Lower lobe of right lung (tissue), 2 donors: ENCODE results near the gene CAV3. TPM values are rescaled to one million over a fixed set of nuclear protein-coding genes. Genes with fewer than 3 reads are reported as not detected.

Experiments
- ATAC-seq, 2 donors: fragments of 200-7000 bp; cut with Tn5 transposase; one replicate each; pipeline ENCODE4 v1.9.1; 2020 to 2022; ENCODE audit warnings: mild to moderate bottlenecking in 2 of 2, moderate library complexity in 2 of 2
- DNase-seq: peaks from one replicate; pipeline ENCODE4 v3.0.0-alpha.2; 2020
- H3K27ac ChIP-seq: fragments of 200-600 bp; one replicate; pipeline ENCODE4 v1.8.0; 2022
- H3K27me3 ChIP-seq: fragments of 200-600 bp; one replicate; pipeline ENCODE4 v1.8.0; 2022; ENCODE audit warnings: low read depth
- H3K36me3 ChIP-seq: fragments of 200-600 bp; one replicate; pipeline ENCODE4 v1.8.0; 2022; ENCODE audit warnings: mild to moderate bottlenecking
- H3K4me1 ChIP-seq: fragments of 200-600 bp; one replicate; pipeline ENCODE4 v1.8.0; 2022
- H3K4me3 ChIP-seq: fragments of 200-600 bp; one replicate; pipeline ENCODE4 v1.8.0; 2022; ENCODE audit warnings: mild to moderate bottlenecking
- H3K9me3 ChIP-seq: fragments of 200-600 bp; one replicate; pipeline ENCODE4 v1.8.0; 2022
- intact Hi-C: fragments of 100-400 bp; cut with DNase I; formaldehyde crosslinking; loops from one replicate; pipeline ENCODE4 v1.11.0; 2022
- total RNA-seq: library from RNA; stranded (reverse); fragmentation: NEBNext Ultra II Directional; extraction: Animal tissue kit (Norgen Biotek cat#: 25700); gene quantifications from one replicate; pipeline ENCODE4 v1.2.1, GENCODE V29; 2021
- TF ChIP-seq, protein P1 (sequence below): fragments of 200-600 bp; IDR thresholded peaks from one replicate; pipeline ENCODE4 v1.8.0; 2022; ENCODE audit warnings: antibody characterized with exemption, mild to moderate bottlenecking
- donor health status: DM: no; HTN: yes; CAD: no; lungs with severe emphysema.

The CAV3 gene
- total RNA-seq, 1 donor from 2014 or later = not detected

DNA sequence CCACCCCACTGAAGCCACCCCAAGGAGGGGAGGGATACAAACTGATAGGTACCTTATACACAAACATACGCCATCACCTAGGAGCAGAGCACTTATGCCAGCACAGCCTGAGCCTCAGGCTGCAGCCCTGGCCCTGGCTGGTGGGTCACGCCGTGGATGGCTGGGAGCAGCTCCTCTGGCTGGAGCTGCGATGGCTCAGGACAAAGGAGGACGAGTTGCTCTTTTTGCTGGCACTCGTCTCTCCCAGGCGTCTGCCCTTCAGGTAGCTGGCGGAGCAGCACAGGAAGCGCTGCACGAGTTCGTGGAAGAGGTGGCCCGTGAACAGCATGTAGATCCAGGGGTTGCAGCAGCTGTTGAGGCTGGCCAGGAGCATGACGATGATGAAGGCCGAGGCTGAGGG, 19.2 kb downstream of the CAV3 start:
- no peak overlapping the region for H3K4me3 ChIP-seq
- H3K4me1 ChIP-seq = no peaks in the 10 kb centered on the region
- intact Hi-C loops = no loop called here
- DNase-seq = no peak
- ATAC-seq = no peak
- no peak overlapping the region for H3K27ac ChIP-seq
- TF ChIP-seq, protein P1, sequence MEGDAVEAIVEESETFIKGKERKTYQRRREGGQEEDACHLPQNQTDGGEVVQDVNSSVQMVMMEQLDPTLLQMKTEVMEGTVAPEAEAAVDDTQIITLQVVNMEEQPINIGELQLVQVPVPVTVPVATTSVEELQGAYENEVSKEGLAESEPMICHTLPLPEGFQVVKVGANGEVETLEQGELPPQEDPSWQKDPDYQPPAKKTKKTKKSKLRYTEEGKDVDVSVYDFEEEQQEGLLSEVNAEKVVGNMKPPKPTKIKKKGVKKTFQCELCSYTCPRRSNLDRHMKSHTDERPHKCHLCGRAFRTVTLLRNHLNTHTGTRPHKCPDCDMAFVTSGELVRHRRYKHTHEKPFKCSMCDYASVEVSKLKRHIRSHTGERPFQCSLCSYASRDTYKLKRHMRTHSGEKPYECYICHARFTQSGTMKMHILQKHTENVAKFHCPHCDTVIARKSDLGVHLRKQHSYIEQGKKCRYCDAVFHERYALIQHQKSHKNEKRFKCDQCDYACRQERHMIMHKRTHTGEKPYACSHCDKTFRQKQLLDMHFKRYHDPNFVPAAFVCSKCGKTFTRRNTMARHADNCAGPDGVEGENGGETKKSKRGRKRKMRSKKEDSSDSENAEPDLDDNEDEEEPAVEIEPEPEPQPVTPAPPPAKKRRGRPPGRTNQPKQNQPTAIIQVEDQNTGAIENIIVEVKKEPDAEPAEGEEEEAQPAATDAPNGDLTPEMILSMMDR = no peak
- no peaks in the 10 kb centered on the region for H3K9me3 ChIP-seq
- H3K36me3 ChIP-seq = no peaks in the 10 kb centered on the region
- H3K27me3 ChIP-seq = no peaks in the 10 kb centered on the region

DNA sequence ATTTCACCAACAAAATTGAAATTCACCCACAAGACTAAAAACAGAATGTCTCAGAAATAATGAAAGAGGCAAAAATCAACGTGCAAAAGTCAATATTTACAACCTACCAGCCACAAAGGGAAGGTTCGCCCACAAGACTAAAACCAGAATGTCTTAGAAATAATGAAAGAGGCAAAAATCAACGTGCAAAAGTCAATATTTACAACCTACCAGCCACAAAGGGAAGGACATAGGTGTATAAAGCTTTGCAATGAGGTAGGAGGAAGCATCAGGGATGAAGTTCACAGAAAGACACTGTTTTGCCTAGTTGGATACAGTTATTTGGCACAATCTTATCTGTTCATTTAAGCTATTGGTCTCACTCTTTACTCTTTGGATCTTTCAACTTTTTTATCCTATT, 21.5 kb downstream of the CAV3 start:
- Histone ChIP-seq H3K36me3 (no peaks in the 10 kb centered on the region), H3K4me1 (no peaks in the 10 kb centered on the region), H3K9me3 (no peaks in the 10 kb centered on the region), H3K27ac (no peak overlapping the region), H3K27me3 (no peaks in the 10 kb centered on the region), H3K4me3 (no peak overlapping the region)
- intact Hi-C loops = no loop called here
- DNase-seq = no peak
- TF ChIP-seq, protein P1 = no peak
- ATAC-seq = no peak

DNA sequence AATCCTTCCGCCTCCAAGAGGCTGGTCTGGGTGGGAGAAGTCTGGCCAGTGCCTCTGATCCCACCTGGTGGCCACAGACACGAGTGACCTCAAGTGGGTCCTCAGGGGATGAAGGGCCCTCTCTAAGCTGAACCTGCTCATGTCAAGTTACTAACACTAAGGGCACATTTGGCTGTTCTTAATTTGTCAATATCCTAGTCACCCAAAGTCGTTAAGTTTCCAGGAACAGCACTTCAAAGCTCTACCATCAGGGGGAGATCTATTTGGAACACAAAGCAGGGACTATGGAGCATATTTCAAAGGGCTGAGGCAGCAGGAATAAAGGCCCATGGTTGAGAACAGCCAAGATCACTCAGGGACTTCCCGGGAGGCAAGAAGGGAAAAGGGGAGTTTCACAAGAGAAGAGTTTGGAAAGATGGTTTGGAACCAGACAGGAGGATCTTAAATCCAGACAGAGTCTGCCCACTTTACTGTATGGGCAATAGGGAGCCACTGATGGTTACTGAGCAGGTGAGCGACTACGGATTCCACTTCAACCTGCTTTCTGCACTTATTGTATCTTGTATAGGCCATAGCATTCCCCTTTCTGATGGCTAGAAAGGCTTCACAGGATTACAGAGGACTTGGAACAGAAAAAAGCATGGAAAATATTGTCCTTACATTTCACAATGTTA, 22.1 kb downstream of the CAV3 start:
- DNase-seq (no peak), ATAC-seq (no peak)
- Histone ChIP-seq H3K27ac (no peak overlapping the region), H3K4me3 (no peak overlapping the region), H3K36me3 (no peaks in the 10 kb centered on the region), H3K27me3 (no peaks in the 10 kb centered on the region), H3K9me3 (no peaks in the 10 kb centered on the region), H3K4me1 (no peaks in the 10 kb centered on the region)
- TF ChIP-seq, protein P1 = no peak
- intact Hi-C loops = no loop called here

DNA sequence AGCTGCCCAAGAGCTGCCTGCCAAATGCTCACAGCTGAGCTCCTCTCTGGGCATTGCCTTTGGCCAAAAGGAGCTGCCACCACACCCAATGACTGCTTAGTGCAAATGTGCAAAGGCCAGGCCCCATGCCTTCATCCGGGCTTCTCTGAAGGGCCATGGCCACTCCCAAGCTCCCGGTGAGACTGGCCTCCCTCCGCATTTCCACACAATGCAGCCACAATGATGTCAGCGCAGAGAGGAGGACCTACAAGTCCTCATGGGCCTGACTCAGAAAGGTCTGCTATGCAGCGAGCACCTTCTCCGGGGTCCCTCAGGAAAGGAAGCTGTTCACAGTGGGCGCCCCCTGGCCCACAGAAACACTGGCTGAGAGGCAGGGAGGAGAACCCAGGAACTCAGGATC, 23.1 kb downstream of the CAV3 start:
- H3K4me3 ChIP-seq = no peak overlapping the region
- TF ChIP-seq, protein P1 = no peak
- no peak for DNase-seq

DNA sequence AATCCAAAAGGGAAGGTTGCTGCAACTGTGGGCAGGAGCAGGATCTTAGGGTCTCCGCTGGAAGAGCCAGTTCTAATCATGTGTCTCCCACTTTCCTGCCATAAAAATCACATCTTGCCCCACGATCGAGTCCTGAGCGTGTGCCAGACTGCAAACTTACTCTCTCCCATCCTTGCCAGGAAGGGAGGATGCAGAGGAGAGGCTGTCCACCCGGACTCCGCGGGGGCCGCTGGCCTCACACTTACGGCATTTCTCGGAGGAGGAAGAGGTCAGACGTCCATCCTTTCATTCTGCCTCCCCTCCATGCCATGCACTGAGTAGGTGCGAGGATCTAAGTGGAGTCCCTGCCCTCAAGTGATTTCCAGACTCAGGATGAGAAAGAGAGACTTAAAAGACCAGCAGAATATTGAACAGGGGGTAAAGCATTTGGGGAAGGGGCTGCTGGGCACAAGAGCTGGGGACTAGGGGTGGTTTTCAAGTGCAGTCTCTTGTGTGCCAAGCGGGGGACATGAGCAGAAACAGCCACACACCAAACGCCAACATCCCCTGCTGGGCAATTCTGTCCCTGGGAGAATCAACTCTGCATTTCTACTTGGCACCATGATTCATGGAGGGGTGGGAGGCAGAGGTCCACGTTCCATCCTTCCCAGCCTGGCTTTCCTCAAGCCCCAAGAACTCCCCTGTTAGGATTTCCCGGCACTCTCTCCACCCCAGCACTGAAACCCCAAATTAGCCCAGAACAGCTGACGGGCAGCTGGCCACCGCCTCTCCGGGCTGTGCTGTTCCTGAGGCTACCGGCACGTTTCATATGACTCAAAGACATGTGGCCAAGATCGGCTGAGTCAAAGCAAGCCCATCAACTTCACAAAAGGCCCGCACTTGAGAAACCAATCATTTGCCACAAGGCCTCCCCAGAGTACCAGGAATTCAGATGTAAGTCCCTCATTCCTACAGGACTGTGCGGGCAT, 24.2 kb downstream of the CAV3 start:
- DNase-seq (no peak), ATAC-seq (no peak)
- no peak overlapping the region for H3K27ac ChIP-seq
- no peaks in the 10 kb centered on the region for H3K9me3 ChIP-seq
- H3K4me3 ChIP-seq = no peak overlapping the region
- no peaks in the 10 kb centered on the region for H3K27me3 ChIP-seq
- H3K36me3 ChIP-seq = no peaks in the 10 kb centered on the region
- TF ChIP-seq, protein P1 = no peak
- H3K4me1 ChIP-seq = no peaks in the 10 kb centered on the region
- intact Hi-C loops = no loop called here

More for the DNA sequence above, 23.1 kb downstream of the CAV3 start:
- H3K4me1 ChIP-seq = no peaks in the 10 kb centered on the region
- ATAC-seq = no peak
- H3K27me3 ChIP-seq = no peaks in the 10 kb centered on the region
- H3K9me3 ChIP-seq = no peaks in the 10 kb centered on the region
- no peak overlapping the region for H3K27ac ChIP-seq
- intact Hi-C loops = no loop called here
- H3K36me3 ChIP-seq = no peaks in the 10 kb centered on the region
